Stimulated activated naive CD4-positive, alpha-beta T cell (primary cell): ENCODE measurements around the gene DDR1.
"Not testable (repeated sequence)": the region's sequence is repeated elsewhere in the genome, so short reads cannot be mapped to it uniquely, and the experiment has no call there.

Experiments used
- DNase-seq, 6 experiments: peaks; one replicate each; lab custom pipeline; 2025; lab: John Stamatoyannopoulos, UW

Gene DDR1

GRCh38 chr6:30854285-30855040 lies 29.9 kb upstream of the DDR1 start:
- DNase-seq: no peak

DNA sequence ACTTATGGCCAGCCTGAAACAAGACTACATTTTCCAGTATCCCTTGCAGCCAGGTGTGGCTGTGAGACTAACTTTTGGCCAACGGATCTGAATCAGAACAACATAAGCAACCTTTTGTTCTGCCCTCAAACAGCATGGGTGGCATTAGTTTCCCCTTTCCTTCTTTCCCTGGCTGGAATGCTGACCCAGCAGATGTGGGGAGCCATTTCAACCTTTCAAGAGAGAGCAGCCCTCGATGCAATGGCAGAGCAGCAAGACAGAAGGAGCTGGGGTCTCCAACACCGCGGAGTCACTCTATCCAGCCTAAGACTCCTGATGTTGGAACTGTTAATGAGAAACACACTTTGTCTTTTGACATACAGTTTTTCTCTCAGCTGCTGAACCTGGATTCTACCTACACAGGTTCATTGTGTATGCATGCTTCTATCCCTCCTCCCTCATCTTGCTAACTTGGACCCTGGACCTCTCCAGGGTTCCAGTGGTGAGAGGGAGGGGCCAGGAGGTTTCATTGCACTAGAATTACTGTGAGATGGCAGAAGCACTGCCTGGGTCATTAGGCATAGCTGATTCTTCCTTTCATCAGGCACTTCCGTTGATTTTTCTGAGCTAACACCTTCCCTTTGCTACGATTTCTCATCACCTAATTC lies 28.8 kb upstream of the DDR1 start:
- DNase-seq: no peak

DNA sequence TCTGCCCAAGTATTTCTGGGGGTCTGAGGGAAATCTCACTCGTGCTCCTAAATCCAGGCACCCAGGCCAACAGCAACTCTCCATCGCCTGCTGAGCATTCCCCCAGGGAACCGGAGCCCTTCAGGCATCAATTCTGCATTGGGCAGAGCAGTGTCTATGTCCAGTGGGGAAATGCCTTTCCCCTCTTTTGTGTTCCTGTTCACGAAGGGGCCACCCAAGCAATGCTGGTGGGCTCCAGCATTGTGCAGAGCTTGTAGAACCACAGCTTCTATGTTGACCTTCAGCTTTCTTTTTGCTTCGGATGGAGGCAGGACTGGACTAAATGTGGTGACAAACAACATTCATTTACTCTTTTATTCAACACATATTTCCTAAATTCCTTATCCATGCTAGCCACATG lies 27.2 kb upstream of the DDR1 start:
- DNase-seq: no peak

DNA sequence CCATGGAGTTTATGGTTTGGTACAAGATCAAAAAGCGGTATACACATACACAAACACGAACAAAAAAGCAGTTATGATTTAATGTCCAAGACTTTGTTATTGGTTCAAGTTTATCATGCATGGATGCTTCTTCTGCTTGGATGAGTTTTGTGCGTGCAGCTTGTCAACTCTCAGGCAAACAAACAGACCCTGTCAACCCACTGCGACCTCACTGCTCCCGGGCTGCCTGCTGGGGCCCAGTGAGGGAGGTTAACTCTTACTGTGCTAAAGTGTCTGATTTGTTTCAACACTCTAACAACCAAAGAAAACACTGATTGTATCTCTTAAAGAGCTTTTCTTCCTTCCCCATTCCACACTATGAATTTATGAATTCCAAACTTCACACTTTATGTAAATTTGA lies 26.8 kb upstream of the DDR1 start:
- no peak for DNase-seq

- not testable (repeated sequence) for DNase-seq
Measured at GRCh38 chr6:30859726-30860125, 24.6 kb upstream of the DDR1 start.

DNA sequence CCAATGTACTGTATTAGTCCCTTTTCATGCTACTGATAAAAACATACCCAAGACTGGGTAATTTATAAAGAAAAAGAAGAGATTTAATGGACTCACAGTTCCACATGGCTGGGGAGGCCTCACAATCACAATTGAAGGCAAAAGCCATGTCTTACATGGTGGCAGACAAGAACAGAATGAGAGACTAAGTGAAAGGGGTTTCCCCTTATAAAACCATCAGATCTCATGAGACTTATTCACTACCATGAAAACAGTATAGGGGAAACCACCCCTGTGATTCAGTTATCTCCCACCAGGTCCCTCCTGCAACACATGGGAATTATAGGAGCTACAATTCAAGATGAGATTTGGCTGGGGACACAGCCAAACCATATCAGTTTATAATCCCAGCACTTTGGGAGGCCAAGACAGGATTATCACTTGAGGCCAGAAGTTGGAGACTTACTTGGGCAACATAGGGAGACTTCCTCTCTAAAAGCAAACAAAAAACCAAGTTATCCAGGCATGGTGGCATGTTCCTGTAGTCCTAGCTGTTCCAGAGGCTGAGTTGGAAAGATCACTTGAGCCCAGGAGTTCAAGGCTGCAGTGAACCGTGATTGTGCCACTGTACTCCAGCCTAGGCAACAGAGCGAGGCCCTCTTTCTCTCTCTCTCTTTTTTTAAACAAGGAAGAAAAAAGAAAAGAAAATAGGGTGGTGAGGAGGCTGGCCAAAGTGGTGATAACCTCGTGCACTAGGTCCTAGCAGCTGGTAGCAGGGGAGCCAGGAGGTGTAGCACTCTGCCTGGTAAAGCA lies 22.9 kb upstream of the DDR1 start:
- no peak for DNase-seq

GRCh38 chr6:30862156-30862875 lies 22.0 kb upstream of the DDR1 start:
- DNase-seq: no peak

DNA sequence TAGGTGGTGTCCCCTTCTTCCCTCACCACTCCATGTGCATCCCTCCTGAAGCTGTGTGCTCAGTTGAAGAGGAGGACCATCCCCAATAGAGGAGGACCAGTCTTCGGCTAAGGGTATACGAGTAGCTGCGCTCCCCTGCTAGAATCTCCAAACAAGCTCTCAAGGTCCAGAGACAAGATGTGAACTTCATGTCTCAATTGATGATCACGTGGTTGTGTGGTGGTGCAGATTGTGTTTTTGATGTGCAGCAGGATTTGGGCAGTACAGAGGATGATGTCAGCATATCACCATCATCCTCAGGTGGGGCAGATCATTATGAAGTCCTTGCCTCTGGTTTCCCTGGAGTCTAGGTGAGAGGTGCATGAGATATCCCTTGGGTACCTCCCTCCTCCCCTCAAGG lies 20.0 kb upstream of the DDR1 start:
- DNase-seq: no peak

DNA sequence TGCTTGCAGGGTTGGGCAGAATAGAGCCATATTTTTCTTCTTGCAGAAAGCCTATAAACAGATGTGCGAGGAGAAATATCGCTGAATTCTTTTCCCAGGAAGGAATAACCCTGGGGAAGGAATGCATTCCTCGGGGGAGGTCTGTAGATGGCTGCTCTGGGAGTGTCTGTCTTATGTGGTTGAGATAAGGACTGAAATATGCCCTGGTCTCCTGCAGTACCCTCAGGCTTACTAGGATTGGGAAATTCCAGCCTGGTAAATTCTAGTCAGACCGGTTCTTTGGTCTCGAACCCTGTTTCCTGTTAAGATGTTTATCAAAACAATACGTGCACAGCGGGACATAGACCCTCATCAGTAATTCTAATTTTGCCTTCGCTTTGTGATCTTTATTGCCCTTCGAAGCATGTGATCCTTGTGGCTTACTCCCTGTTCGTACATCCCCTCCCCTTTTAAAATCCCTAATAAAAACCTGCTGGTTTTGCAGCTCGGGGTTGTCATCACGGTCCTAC lies 15.0 kb upstream of the DDR1 start:
- not testable (repeated sequence) for DNase-seq

DNA sequence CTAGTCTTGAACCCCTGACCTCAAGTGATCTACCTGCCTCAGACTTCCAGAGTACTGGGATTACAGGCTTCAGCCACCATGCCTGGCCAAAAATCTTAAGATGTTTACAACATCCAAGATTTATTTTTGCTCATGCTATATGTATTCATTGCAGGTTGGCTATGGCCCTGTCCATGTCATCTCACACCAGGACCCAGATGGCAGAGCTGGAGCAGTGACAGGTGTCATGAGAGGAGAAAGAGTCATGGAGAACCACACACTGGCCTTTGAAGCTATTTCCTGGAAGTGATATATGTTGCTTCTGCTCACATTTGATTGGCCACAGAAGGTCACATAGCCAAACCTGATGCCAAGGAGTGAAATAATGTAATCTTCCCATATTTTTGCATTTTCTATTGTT lies 13.8 kb upstream of the DDR1 start:
- DNase-seq: no peak

DNA sequence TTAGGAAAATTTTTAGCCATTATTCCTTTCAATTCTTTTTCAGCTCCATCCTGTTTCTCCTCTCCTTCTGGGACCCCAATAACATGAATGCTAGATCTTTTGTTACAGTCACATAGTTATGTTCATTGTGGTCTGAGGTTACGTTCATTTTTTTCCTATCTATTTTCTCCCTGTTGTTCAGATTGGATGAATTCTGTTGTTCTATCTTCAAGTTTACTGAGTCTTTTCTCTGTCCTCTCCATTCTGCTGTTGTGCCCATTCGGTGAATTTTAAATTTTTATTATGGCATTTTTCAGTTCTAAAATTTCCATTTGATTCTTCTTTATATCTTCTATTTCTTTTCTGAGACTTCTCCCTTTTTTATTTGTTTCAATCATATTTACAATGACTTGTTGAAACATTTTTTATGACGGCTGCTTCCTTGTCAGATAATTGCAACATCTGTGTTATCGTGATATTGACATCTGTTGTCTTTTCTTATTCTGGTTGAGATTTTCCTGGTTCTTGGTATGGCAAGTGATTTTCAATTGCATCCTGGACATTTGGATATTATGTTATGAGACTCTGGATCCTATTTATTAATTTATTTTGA lies 12.6 kb upstream of the DDR1 start:
- no peak for DNase-seq

GRCh38 chr6:30873137-30873640 lies 11.1 kb upstream of the DDR1 start:
- no peak for DNase-seq

DNA sequence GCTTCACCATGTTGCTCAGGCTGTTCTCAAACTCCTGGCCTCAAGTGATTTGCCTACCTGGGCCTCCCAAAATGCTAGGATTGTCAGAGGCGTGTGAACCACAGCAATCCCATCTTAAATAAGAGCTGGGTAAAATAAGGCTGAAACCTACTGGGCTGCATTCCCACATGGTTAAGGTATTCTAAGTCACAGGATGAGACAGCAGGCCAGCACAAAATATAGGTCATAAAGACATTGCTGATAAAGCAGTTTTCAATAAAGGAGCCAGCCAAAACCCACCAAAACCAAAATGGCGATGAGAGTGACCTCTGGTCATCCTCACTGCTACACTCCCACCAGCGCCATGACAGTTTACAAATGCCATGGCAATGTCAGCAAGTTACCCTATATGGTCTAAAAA lies 10.5 kb upstream of the DDR1 start:
- DNase-seq: not testable (repeated sequence)

DNA sequence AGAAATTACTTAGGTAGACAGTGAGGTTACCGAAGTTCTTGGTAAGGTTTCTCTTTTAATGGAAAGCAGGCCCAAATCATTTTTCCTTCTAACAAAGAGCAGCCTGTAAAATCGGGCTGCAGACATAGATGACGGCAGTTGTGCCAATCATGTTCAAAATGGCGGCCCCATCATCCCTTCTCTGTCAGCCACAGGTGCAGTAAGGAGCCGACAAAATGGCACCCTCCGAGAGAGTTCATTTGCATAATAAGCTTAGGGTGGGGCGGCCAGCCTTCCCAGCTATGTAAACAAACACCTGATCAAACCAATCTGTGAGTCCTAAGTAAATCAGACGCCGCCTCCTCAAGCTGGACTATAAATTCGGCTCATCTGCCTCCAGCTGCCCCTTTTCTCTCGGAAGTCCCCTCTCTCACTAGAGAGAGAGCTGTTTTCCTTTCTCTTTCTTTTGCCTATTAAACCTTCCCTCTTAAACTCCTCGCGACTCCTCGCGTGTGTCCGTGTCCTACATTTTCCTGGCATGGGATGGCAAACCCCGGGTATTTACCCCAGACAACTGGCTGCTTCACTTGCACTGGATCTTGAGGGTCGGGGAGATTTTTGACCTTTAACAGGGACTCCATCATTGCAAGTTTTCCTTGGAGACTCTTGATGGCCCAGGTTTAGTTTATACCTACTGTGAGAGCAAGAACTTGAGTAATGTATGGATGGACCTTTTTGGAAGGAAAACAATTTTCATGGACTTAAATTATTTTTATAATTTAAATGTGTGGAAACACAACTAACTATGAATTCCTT lies 8.9 kb upstream of the DDR1 start:
- no peak for DNase-seq

- no peak for DNase-seq
Measured at GRCh38 chr6:30876039-30876730, 8.1 kb upstream of the DDR1 start.

- peak; percentile 43 to 78 (median 59) for DNase-seq
Measured at GRCh38 chr6:30877419-30878262, 6.7 kb upstream of the DDR1 start.

DNA sequence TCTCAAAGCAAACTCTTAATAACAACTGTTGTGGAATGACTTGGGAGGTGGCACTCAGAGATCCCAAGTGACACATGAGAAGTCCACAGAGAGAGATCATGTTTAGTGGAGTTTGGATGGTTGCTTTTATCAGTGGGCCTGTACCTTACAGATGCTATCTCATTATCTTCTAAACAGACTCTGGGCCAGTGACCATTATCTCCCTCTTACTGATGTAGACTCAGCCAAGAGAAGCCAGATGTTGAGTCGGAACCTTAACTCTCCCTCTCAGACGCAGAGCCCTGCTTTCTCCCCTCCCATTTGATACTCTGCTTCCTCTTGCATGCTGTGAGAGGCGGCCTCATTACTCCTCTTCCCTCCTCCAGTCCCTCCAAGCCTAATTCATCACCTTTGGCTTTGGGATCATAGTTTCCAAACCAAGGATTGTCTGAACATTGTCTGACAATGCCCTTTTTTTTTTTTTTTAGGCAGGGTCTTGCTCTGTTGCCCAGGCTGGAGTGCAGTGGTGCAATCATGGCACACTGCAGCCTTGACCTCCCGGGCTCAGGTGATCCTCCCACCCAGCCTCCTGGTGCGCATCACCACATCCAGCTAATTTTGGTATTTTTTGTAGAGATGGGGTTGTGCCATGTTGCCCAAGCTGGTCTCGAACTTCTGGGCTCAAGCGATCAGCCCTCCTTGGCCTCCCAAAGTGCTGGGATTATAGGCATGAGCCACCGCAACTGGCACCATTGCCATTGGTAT lies 4.5 kb upstream of the DDR1 start:
- no peak for DNase-seq

DNA sequence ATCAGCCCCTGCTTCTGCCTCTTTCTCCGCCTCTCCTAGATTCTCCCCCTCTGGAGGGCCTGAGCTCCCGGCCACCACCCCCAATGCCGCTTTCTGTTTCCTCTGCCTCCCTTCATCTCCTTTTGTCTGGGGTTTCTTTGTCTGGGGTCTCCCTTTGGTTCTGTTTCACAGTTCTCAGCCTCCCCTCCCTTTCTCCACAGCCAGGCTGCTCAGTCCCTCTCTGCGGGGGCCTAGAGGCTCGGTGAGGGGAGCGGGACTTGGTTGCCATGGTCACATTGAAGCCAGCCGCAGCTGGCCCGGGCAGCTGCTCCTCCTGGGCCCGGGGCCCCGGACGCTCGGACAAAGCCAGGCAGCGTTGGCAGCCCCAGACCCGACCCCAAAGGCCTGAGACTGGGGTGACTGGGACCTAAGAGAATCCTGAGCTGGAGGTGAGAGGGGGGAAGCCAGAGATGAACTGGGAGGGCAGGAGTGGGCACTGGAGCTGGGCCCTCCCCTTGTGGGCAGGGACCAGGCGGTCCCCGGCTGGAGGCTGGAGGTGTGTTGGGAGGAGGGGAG lies 3.5 kb upstream of the DDR1 start:
- no peak for DNase-seq
